Activated CD8-positive, alpha-beta memory T cell treated with anti-CD3 and anti-CD28 coated beads for 36 hours (primary cell): ENCODE data around the gene WNT10A. TPM values are rescaled to one million over a fixed set of nuclear protein-coding genes. Genes with fewer than 3 reads are reported as not detected.

ENCODE experiments used
- CTCF ChIA-PET: fragments of 350-600 bp; sonication (Branson Sonifier 250); formaldehyde crosslinking; loops from one replicate; lab custom pipeline; 2021; ENCODE audit warnings: antibody characterized with exemption; lab: Charles Lee
- POLR2A ChIA-PET: fragments of 350-600 bp; sonication (Branson Sonifier 250); formaldehyde crosslinking; loops from one replicate; lab custom pipeline; 2021; ENCODE audit warnings: antibody characterized with exemption; lab: Charles Lee
- total RNA-seq, 2 experiments: library from RNA; stranded (reverse); gene quantifications; one replicate each; pipeline ENCODE4 v1.2.3, GENCODE V29; 2021

WNT10A gene
- total RNA-seq, 2 experiments from 2014 or later: 0.80 to 1.1 TPM

DNA sequence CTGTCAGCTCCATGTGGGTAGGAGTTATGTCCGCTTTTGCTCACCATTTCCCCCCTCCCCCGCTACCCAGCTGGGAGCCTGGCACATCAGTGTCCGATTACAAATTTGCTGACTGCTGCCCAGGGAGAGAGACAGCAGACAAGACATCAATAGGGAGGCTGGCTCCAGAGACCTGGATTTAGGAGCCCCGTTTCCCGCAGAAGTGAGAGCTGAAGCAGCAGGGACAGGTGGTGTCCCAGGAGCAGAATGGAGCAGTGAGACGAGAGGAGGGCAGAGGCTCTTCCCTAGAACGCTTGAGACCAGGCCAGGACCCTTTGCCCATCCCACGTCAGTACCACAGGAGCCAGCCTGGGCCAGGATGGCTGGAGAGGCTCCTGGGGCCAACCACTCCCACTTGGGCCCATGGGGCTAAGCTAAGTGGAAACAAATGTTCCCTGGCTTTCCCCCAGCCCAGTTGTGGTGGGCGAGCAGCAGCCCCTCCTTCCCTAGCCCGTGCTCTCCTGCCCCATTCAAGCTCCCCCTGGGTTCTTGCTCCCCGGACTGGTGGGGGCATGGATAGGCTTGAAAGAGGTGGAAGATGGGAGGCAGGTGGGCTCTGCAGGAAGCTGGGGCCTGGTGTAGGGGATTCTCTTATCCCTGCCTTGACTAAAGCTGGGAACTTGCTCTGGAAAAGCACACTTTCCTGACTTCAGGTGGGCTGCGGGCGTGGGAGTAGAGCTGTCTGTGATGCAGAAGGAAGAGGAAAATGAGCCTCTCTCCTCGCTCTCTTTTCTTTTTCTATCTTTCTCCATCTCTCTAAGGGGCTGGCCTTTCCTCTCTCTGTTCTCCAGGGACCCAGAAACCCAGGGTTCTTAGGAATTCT, 25.1 kb upstream of the WNT10A start:
- ChIA-PET CTCF (interaction anchor here (0.9 to 1.9 kb wide), 6 partner anchors 17 to 65 kb away, joined by 3 to 9 read pairs (median 4); partner anchors contain the start of gene WNT10A), POLR2A (no interaction called here)

DNA sequence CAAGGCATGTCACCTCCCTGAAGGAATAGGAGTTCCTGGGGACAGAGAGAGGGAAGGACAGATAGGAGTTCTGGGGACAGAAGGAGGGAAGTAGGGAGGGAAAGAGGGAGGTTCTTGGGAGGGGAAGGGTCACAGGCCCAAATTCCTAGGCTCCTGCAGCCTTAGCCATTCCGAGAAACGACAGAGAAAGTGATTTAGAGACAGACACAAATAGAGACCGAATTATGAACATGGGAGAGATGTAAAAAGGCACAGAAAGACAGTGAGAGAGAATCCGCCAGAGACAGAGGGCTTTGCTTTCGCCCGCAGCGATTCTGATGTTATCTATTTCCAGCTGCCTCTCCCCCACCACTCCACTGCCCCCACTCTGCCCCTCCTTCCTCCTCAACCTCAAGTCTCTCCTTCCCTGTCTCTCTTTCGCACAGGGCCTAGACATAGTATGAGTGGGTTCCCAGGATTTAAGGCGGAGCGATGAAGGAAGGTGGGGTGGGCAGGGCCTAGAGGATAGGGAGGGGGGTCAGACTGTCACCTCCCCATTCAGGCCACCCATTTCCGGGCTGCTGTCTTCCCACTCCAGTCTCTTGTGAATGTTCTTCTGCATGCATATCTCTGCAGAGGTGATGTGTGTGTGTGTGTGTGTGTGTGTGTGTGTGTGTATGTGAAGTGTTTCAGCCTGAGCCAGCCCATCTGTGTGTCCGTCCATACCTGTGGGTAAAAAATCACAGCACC, 24.3 kb upstream of the WNT10A start:
- ChIA-PET POLR2A (no interaction called here), CTCF (interaction anchor here (0.9 to 1.9 kb wide), 4 partner anchors 16 to 65 kb away, joined by 3 to 9 read pairs (median 5); no protein-coding TSS in a partner anchor)

DNA sequence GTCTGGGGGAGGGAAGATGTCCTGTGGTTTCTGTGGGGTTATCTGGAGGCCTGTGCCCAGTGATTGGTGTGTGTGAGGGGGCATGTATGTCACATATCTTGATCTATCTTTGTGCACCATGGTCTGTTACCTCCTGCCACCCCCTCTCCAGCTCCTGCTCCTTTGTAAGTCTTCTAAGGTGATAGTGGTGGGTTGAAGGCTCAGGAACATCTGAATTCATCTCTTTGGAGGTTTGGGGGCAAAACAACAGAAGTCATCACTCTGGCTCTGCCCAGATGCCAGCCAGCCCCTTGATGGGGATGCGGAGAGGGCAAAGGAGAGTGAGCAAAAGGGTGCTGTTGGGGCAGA, 23.8 kb upstream of the WNT10A start:
- ChIA-PET POLR2A (no interaction called here), CTCF (no interaction called here)

DNA sequence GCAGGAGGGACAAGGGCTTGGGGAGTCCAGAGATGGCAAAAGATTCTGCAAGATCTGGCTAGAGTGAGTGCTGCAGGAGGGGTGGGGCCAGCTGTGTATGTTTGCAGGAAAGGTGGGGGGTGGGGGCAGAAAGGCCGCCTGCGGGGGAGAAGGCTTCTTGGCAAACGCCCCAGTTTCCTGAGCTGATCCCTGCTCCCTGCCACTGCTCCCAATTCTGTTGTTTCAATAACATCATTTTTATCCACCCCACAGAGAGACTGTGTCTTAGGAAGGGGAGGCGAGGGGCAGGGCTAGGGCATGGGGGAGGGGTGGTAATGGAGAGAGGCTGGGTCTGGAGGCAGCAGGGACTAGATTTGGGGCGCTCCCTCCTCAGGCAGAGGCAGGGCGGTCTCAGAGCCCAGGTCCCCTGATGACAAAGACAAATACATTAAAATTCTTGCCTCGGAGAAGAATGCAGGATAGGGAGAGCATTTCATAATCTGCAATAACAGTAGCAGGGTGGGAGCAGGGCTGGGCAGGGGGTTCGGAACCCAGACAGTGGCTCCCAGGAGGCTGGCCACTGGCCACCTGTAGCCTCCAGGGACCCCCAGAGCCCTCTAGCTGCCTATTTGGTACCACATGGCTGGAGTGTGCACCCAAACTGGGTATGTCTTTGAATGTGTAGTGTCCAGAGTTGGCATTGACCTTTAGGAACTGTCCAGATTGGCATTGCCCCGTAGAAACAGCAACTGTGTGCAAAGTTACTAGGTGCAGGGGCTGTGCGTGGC, 23.1 kb upstream of the WNT10A start:
- CTCF ChIA-PET: interaction anchor here (1.4 to 1.9 kb wide), 2 partner anchors 9 to 10 kb away, joined by 3 to 6 read pairs; no protein-coding TSS in a partner anchor
- POLR2A ChIA-PET: no interaction called here

DNA sequence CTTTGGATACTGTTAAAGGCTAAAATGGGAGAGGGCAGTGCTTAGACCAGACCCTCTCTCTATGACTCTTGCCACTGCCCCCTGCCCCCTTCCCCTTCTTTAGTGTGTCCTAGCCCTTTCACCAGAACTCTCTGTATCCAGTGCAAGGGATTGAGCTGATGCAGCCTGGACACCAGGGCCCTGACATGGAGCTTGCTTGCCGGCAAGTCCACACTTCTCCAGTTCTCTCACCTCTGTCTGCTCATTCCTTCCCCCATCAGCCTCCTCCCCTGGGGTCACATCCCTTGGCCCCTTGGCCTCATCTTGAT, 22.6 kb upstream of the WNT10A start:
- CTCF ChIA-PET: interaction anchor here (0.8 to 1.9 kb wide), 4 partner anchors 10 to 40 kb away, joined by 3 to 6 read pairs (median 6); no protein-coding TSS in a partner anchor
- POLR2A ChIA-PET: interaction anchor here (0.6 kb wide), 1 partner anchor 39 kb away, joined by 3 read pairs; no protein-coding TSS in a partner anchor

DNA sequence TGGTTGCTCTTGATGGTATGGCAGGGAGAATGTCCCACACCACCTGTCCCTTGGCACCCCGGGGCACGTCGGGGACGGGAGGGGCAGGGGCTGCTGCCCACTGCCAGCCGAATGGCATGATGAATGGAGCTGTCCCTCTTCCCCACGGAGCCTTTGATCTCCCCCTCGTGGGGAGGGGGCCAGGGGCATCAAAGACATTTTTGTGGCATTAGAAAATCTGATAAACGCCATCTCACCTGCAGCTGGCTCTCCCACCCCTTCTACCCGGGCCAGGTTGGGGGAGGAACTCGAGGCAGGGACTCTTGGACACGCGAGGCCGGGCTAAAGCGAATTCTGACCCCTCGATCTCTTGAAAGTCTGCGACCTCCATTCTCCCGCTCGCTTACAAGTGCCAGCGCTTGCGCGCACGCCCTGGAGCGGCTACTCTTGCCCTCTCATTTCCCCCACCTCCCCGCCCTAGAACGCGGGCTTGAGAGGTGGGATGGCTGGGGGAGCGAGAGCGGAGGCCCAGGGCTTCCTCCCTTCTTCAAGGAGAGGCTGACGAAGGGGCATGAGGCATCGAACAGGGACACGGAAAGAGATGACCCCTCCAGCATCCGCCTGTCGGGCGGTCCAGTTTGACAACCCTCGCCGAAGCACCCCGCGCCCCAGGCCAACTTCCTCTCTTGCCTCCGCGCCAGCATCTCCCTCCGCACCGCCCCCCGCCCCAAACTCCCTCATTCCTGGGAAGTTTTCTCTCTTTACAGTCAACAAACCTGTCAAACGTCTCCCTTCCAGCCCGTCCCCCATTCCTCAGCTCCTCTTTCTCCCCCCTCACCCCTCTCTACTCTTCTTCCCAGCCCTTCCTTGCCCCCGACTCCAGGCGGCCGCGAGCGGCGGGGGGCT, 21.7 kb upstream of the WNT10A start:
- POLR2A ChIA-PET: interaction anchor here (0.6 kb wide), 1 partner anchor 38 kb away, joined by 3 read pairs; no protein-coding TSS in a partner anchor
- CTCF ChIA-PET: interaction anchor here (0.7 to 4.0 kb wide), 6 partner anchors 11 to 103 kb away, joined by 3 to 14 read pairs (median 6); no protein-coding TSS in a partner anchor

DNA sequence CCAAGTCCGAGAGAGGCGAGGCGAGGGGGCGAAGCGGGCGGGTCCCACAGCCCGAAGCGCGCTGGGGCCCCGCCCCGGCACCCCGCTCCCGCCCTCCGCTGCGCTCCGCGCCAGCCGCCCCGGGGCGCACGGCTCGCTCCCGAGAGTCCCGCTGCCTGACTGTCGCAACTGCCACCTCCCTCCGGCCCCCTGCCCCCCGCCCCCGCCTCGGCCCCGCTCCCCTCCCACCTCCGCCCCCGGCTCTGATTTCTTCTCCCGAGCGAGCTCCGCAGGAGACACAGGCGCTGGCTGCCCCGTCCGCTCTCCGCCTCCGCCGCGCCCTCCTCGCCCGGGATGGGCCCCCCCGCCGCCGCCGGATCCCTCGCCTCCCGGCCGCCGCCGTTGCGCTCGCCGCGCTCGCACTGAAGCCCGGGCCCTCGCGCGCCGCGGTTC, 21.1 kb upstream of the WNT10A start, which contains the start of gene WNT6:
WNT6 (plus strand) TSS at position 250 of the 432 bp plus-strand sequence. CDS start 233 bp downstream, outside the sequence.
- CTCF ChIA-PET: interaction anchor here (0.7 to 4.0 kb wide), 2 partner anchors 38 to 103 kb away, joined by 3 to 14 read pairs; no protein-coding TSS in a partner anchor
- POLR2A ChIA-PET: no interaction called here

DNA sequence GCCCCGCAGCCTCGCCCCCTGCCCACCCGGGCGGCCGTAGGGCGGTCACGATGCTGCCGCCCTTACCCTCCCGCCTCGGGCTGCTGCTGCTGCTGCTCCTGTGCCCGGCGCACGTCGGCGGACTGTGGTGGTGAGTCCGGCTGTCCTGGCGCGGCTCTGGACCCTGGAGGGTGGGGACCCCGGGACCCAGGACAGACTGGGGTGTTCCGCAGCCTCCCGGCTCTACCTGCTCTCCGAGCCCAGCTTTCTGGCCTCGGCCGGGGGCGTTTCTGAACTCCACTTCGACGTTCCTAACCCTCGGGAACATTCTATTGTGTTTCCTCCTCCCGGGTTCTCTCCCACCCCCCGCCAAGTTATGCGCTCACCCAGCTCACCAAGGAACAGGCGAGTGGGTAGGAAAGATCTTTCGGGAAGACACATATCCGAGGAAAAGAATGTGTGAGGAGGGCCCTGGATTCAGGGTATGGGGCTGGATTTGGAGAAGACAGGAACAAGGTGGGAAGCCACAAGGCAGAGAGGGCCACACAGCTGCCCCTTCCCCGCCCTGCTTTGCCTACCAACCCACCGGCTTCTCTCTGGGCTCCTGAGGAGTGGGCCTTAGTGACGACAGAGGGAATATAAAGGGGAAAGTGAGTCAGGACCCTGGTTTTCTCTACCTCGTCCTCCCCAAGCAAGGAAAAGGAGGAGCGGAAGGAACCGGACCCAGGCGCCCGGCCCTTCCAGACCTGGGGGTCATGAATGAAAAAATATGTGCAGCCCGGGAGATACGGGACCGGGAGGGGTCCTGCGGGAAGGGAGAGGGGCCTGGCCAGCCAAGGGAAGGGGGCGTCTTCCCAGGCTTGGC, 20.4 kb upstream of the WNT10A start:
- ChIA-PET POLR2A (interaction anchor here (1.2 kb wide), 1 partner anchor 11 kb away, joined by 3 read pairs; no protein-coding TSS in a partner anchor), CTCF (interaction anchor here (1.3 to 4.0 kb wide), 3 partner anchors 12 to 37 kb away, joined by 5 to 14 read pairs (median 6); no protein-coding TSS in a partner anchor)

DNA sequence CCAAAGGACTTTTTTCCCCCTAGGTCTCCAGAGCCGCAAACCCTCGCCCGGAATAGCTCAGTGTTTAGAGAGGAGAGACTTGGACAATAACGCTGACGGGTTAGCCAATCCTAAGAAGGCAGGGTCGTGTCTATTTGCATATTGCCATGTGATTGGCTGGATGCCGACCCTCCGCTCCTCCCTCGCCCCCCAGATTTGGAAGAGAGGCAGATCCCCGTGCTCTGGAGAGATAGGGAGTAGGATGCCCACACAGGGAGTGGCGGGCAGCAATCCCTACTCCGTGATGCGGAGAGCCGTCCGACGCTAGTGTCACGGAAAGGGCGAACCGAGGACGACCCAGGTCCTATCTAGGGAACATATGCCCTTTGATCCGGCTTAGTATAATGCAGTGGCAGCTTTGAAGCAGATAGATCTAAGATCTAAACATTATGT, 19.7 kb upstream of the WNT10A start:
- ChIA-PET POLR2A (interaction anchor here (1.2 kb wide), 1 partner anchor 10 kb away, joined by 3 read pairs; no protein-coding TSS in a partner anchor), CTCF (interaction anchor here (1.3 to 4.0 kb wide), 3 partner anchors 13 to 37 kb away, joined by 5 to 14 read pairs (median 6); no protein-coding TSS in a partner anchor)

DNA sequence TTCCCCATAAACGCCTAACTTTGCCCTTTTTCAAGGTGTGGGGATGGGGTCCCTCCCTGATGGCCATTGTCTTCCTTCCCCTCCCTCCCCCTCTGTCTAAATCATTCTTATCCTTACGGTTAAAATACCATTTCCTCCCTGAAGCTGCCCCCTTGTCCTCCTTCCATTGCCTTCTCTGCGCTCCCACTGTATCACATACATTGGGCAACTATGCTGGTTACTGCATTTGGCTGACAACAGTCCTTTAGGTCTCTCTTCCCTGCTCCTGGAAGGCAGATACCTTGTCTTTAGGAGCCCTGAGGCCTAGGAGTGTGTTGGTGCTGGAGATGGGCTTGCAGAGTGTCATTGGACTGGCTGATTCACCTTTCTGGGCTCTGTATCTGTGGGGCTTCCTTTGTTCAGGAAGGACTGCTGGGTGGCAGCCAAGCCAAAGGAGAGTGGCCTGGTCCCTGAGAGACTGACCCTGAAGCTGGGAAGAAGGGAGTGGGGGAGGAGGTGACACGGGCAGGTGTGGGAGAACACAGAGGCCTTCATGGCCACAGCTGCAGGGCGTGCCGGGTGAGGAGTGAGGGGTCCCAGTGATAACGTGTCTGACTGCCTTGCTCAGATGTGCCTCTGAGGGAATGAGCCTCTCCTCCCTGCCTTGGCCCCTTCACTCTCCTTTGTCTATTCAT, 18.9 kb upstream of the WNT10A start:
- POLR2A ChIA-PET: no interaction called here

DNA sequence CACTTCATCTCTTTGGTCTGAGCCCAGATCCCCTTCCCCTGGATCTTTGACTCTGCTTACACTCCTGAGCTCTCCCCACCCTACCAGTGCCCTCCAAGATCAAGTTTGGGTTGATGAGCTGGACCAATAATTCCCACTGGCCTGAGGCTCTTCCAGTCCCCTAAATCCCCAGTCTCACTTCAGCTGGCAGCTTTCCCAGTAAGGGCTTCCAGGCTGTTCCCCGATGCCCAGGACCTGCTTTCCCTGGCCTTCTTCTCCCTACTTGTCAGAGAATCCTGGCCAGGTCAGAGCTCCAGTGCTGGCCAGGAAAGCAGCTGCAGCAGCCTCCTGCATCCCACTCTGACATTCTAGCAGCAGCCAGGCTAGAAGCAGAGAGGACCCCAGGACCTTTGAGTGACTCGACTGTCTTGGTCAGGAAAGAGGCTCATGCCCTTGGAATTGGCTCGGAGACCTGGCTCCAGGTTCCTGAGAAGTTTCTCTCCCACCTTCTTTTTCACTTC, 17.6 kb upstream of the WNT10A start:
- ChIA-PET CTCF (interaction anchor here (0.7 to 4.0 kb wide), 4 partner anchors 14 to 35 kb away, joined by 3 to 14 read pairs (median 6); no protein-coding TSS in a partner anchor), POLR2A (no interaction called here)

More for the DNA sequence above, 18.9 kb upstream of the WNT10A start:
- CTCF ChIA-PET: interaction anchor here (1.3 to 4.0 kb wide), 4 partner anchors 14 to 36 kb away, joined by 5 to 14 read pairs (median 6); no protein-coding TSS in a partner anchor

DNA sequence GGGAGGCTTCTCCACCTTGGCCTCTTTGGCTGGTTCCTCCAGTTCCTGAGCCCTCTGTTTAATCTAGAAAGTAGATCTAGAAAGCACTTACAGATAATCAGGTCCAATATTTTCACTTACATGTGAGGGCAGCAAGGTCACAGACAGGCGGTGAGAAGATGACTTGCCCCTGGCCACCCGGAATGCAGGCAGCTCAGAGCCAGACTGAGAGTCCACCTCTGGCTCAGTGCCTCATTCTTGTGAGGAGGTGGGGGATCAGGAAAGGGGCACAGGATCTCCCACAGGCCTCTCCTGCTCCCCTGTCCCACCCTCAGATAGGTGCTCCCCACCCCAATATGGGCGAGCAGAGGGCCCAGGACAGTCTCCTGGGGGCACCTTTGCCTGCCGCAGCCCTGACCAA, 15.3 kb upstream of the WNT10A start:
- CTCF ChIA-PET: no interaction called here

DNA sequence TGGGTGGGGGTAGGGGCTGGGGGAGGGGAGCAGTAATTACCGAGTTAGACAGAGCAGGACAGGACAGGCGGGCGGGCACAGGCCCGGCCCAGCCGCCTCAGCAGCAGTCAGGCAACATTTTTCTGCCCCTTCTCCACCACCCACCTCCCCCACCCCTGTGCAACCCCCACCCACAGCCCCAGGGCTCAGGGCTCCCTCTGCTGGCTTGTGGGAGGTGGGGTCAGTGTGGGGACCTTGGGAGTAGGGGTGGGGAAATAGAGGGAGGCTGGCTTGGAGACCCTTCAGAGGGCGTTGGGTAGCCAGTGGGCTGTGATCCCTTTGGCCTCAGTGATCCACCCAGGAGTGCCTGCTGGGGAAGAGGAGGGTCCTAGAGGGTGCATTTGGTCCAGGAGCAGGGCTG, 14.7 kb upstream of the WNT10A start:
- POLR2A ChIA-PET: no interaction called here

More for the DNA sequence above, 15.3 kb upstream of the WNT10A start:
- POLR2A ChIA-PET: no interaction called here

DNA sequence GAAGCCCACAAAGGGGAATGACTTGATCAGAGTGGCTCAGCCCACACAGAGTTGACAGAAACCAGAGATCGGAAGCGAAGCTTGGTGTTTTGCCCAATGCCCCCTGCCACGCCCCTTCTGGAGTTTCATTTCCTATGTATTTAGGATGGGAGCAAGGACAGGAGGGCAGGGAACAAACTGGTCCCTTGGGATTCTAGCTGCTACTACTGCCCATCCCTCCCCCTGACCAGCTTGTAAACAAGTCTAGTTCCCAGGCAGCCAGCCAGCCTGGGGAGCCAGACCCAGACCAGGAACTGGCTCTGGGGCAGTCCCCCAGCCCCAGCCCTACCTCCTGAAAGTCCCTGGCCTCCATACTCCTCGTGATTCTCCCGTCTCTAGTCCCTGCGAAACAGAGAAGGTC, 12.8 kb upstream of the WNT10A start:
- CTCF ChIA-PET: interaction anchor here (22.2 kb wide), 1 partner anchor 32 kb away, joined by 663 read pairs; no protein-coding TSS in a partner anchor
- POLR2A ChIA-PET: no interaction called here

More for the DNA sequence above, 14.7 kb upstream of the WNT10A start:
- CTCF ChIA-PET: interaction anchor here (1.1 kb wide), 1 partner anchor 11 kb away, joined by 4 read pairs; no protein-coding TSS in a partner anchor

DNA sequence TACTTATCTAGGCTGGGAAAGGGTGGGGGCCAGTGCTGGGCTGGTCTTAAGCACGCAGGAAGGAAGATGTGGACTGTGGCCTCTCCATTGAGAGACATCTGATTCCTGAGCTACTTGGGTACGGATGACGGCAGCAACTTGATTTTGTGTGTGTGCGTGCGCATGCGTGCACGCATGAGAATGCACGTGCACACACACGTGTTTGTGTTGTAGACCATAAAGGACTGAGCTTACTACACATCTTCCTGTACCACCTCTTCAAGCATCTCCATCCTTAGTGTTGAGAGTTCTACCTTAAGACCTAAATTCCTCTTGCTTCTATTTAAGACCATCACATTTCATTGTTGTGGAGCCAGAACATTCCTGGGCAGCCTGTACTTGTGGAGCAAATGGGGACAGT, 11.6 kb upstream of the WNT10A start:
- CTCF ChIA-PET: interaction anchor here (1.4 to 22.2 kb wide), 2 partner anchors 18 to 31 kb away, joined by 5 to 663 read pairs; no protein-coding TSS in a partner anchor
- POLR2A ChIA-PET: no interaction called here
